Keratinocyte (primary cell): Measurements from ENCODE around the gene RUNX1. TPM values are rescaled to one million over a fixed set of nuclear protein-coding genes. Genes with fewer than 3 reads are reported as not detected.

Experiments
- DNase-seq: peaks from one replicate; pipeline ENCODE4 v3.0.0-alpha.2; 2011; ENCODE audit warnings: low read depth, missing footprints, low spot score
- FAIRE-seq: peaks from 2 replicates; lab custom pipeline; 2011; peaks lifted over from hg19 to GRCh38; lab: Jason Lieb, UNC
- H2AFZ ChIP-seq: 2 replicates; pipeline ENCODE4 v1.6.0; 2012; ENCODE audit warnings: low read length, control low read depth, inconsistent platforms; ENCODE audit not compliant: control insufficient read depth
- H3K27ac ChIP-seq: 2 replicates; pipeline ENCODE4 v1.5.1; 2011; ENCODE audit warnings: low read length; ENCODE audit not compliant: control insufficient read depth, insufficient read depth
- H3K27me3 ChIP-seq: 3 replicates; pipeline ENCODE4 v1.6.0; 2011; ENCODE audit warnings: low read length; ENCODE audit not compliant: control insufficient read depth, insufficient read depth; ENCODE audit errors: extremely low read depth
- H3K36me3 ChIP-seq, 2 experiments: 2 replicates in 1 of 2; 3 replicates in 1 of 2; pipeline ENCODE4 v1.5.1; 2011; ENCODE audit warnings: low read length in 2 of 2, mild to moderate bottlenecking in 1 of 2; ENCODE audit not compliant: control insufficient read depth in 2 of 2, insufficient read depth in 2 of 2; ENCODE audit errors: extremely low read depth in 1 of 2
- H3K4me1 ChIP-seq: 3 replicates; pipeline ENCODE4 v1.5.1; 2011; ENCODE audit warnings: low read length; ENCODE audit not compliant: control insufficient read depth, insufficient read depth; ENCODE audit errors: extremely low read depth
- H3K4me2 ChIP-seq: 3 replicates; pipeline ENCODE4 v1.6.0; 2011; ENCODE audit warnings: low read depth, low read length; ENCODE audit not compliant: control insufficient read depth, insufficient read depth; ENCODE audit errors: extremely low read depth
- H3K4me3 ChIP-seq, 3 experiments: fragments of 200-600 bp in 1 of 3; sonication (generic) in 1 of 3; 2 replicates in 2 of 3; 3 replicates in 1 of 3; pipeline ENCODE4 v1.5.1; 2011 to 2016; ENCODE audit warnings: low read length in 3 of 3, mild to moderate bottlenecking in 3 of 3, control low read depth in 2 of 3, inconsistent platforms in 1 of 3, low read depth in 1 of 3, mixed read lengths in 1 of 3, mixed run types in 1 of 3, moderate library complexity in 1 of 3; ENCODE audit not compliant: control insufficient read depth in 2 of 3, insufficient read depth in 2 of 3; ENCODE audit errors: extremely low read depth in 1 of 3
- H3K79me2 ChIP-seq: 2 replicates; pipeline ENCODE4 v1.6.0; 2012; ENCODE audit warnings: low read length; ENCODE audit not compliant: control insufficient read depth, insufficient read depth
- H3K9ac ChIP-seq: 3 replicates; pipeline ENCODE4 v1.6.0; 2011; ENCODE audit warnings: low read length; ENCODE audit not compliant: control insufficient read depth, insufficient read depth; ENCODE audit errors: extremely low read depth
- H3K9me1 ChIP-seq: 3 replicates; pipeline ENCODE4 v1.6.0; 2011; ENCODE audit warnings: low read length; ENCODE audit not compliant: control insufficient read depth, insufficient read depth; ENCODE audit errors: extremely low read depth
- H3K9me3 ChIP-seq: 2 replicates; pipeline ENCODE4 v1.5.1; 2012; ENCODE audit warnings: low read depth, low read length; ENCODE audit not compliant: control insufficient read depth
- H4K20me1 ChIP-seq: 3 replicates; pipeline ENCODE4 v1.6.0; 2011; ENCODE audit warnings: low read length; ENCODE audit not compliant: control insufficient read depth, insufficient read depth; ENCODE audit errors: extremely low read depth
- CTCF ChIP-seq, 3 experiments: IDR thresholded peaks in 1 of 3; conservative IDR thresholded peaks in 1 of 3; optimal IDR thresholded peaks in 1 of 3; 2 replicates in 2 of 3; 3 replicates in 1 of 3; pipeline versions ENCODE3 to v1.5.1; 2011; ENCODE audit warnings: low read length in 3 of 3, mild to moderate bottlenecking in 3 of 3, moderate library complexity in 2 of 3, control low read depth in 1 of 3, inconsistent platforms in 1 of 3; ENCODE audit not compliant: insufficient read depth in 2 of 3; ENCODE audit errors: extremely low read depth in 1 of 3
- EZH2 ChIP-seq: IDR thresholded peaks from one replicate; pipeline ENCODE4 v1.6.1; 2012; ENCODE audit warnings: inconsistent platforms, mild to moderate bottlenecking, low read length, moderate library complexity
- dilution Hi-C: fragments of 300-500 bp; cut with MboI; formaldehyde crosslinking; loops from one replicate; pipeline ENCODE4 v1.7.0; 2020; ENCODE audit warnings: low sequenced_read_pairs; ENCODE audit not compliant: extremely low pct_ligation_motif_present
- polyA plus RNA-seq, 5 experiments: library from polyadenylated mRNA; depleted of rRNA in 3 of 5; stranded (reverse) in 3 of 5; stranded (forward) in 1 of 5; unstranded in 1 of 5; fragments of >200 nt; gene quantifications; 1 replicate in 1 of 5; 2 replicates in 3 of 5; 3 replicates in 1 of 5; pipeline versions ENCODE4 v1.2.1 to v1.2.3, GENCODE V29; 2011 to 2012; ENCODE audit warnings: missing spikeins in 2 of 5, low read depth in 1 of 5, low replicate concordance in 1 of 5

The RUNX1 gene
- polyA plus RNA-seq, 1 donor (not counting 4 experiments of a cell fraction or from before 2014, with no cell fraction given): 44.9 TPM

DNA sequence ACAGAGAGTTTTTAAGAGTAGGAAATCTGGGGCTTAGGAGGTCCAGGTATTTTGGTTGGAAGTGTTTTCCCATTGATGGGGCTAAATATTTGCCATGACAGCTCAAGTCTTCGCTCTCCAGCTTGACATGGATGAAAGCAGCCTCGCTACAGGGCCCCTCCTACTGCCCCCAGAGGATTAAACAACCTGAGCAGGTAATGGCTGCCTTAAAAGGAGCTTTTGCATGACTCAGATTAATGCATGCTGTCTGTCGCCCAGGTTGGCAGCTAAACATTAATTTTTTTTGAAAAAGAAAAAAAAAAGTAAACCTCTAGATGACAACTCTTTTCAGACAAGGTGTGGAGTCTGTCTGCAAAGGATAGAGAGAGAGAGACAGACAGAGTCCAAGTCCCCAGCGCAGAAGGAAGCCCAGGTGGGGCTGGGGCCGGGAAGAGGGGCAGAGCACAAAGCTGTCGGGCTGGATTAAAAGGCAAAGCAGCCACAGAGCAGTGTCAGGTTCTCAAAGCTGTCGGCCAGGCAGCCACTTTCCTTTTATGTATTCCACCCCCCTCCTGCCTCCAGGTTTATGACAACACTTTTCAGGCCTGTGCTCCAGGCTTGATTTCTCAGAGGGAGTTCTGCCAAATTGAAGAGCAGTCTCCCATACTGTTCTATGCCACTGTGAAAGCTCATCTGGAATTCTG, 252.4 kb downstream of the RUNX1 start:
- Histone ChIP-seq H3K9ac (peak overlapping the region; percentile 13), H3K79me2 (peaks cover 16% of the 10 kb centered on the region), H3K4me3 (no peak overlapping the region), H3K4me2 (no peak overlapping the region), H4K20me1 (no peaks in the 10 kb centered on the region), H3K27ac (peak overlapping the region; percentile 90), H3K36me3 (peaks cover 18 to 70% of the 10 kb centered on the region in 2 experiments), H3K9me1 (peaks cover 5% of the 10 kb centered on the region), H3K9me3 (no peaks in the 10 kb centered on the region), H2AFZ (no peak overlapping the region), H3K27me3 (no peaks in the 10 kb centered on the region), H3K4me1 (peaks cover 56% of the 10 kb centered on the region)
- FAIRE-seq (no peak), DNase-seq (no peak)
- dilution Hi-C loops: no loop called here
- no peak for TF ChIP-seq CTCF (optimal IDR thresholded peaks at IDR 0.05 in 1 of 3, IDR thresholded peaks at IDR 0.05 in 1 of 3, conservative IDR thresholded peaks at IDR 0.05 in 1 of 3; ENCODE audit: extremely low read depth in 1 of 3, insufficient read depth in 2 of 3, low read length in 3 of 3)
- TF ChIP-seq EZH2: no peak

GRCh38 chr21:34795548-34796180, 253.4 kb downstream of the RUNX1 start:
- FAIRE-seq: peak; percentile 84
- no peaks in the 10 kb centered on the region for H3K9me3 ChIP-seq
- peak overlapping the region; percentile 56 for H3K9ac ChIP-seq
- no peak for DNase-seq
- H2AFZ ChIP-seq: no peak overlapping the region
- H3K9me1 ChIP-seq: no peaks in the 10 kb centered on the region
- no peaks in the 10 kb centered on the region for H4K20me1 ChIP-seq
- dilution Hi-C loops: no loop called here
- peak overlapping the region; percentile 90 for H3K27ac ChIP-seq
- peaks cover 20 to 60% of the 10 kb centered on the region in 2 experiments for H3K36me3 ChIP-seq
- H3K4me3 ChIP-seq: no peak overlapping the region
- TF ChIP-seq EZH2: no peak
- no peak for TF ChIP-seq CTCF (optimal IDR thresholded peaks at IDR 0.05 in 1 of 3, IDR thresholded peaks at IDR 0.05 in 1 of 3, conservative IDR thresholded peaks at IDR 0.05 in 1 of 3; ENCODE audit: extremely low read depth in 1 of 3, insufficient read depth in 2 of 3, low read length in 3 of 3)
- H3K27me3 ChIP-seq: no peaks in the 10 kb centered on the region
- H3K4me1 ChIP-seq: peaks cover 46% of the 10 kb centered on the region
- peak overlapping the region; percentile 10 for H3K4me2 ChIP-seq
- H3K79me2 ChIP-seq: peaks cover 11% of the 10 kb centered on the region
